Measurements from ENCODE around the gene SFMBT2. TPM values are rescaled to one million over a fixed set of nuclear protein-coding genes. Genes with fewer than 3 reads are reported as not detected.
A peak's percentile ranks its signal among the peaks of the same experiment; 100 is the strongest.

SFMBT2 gene
- total RNA-seq, 1 experiment from 2014 or later: 14.3 TPM

DNA sequence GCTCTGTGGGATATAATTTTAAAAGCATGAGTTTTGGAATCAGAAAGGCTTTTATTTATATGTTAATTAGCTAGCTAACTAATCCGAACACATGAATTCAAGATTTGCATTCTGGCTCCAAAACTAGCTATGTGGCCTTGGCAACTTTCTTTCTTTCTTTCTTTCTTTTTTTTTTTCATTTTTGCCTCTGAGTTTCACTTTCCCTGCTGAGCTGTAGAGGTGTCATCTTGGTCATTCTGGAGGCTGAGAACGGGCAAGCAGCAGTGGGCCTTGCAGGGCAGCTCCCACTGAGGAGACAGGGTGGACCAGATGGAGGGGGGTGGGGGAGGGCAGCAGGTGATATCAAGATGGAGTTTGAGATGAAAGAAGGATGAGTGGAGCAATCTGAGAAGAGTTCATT is 24.8 kb upstream of the SFMBT2 start (continued):
- TF ChIP-seq, protein P1, sequence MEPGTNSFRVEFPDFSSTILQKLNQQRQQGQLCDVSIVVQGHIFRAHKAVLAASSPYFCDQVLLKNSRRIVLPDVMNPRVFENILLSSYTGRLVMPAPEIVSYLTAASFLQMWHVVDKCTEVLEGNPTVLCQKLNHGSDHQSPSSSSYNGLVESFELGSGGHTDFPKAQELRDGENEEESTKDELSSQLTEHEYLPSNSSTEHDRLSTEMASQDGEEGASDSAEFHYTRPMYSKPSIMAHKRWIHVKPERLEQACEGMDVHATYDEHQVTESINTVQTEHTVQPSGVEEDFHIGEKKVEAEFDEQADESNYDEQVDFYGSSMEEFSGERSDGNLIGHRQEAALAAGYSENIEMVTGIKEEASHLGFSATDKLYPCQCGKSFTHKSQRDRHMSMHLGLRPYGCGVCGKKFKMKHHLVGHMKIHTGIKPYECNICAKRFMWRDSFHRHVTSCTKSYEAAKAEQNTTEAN (CRISPR knock-in tag; IDR thresholded peaks at IDR 0.05): no peak

DNA sequence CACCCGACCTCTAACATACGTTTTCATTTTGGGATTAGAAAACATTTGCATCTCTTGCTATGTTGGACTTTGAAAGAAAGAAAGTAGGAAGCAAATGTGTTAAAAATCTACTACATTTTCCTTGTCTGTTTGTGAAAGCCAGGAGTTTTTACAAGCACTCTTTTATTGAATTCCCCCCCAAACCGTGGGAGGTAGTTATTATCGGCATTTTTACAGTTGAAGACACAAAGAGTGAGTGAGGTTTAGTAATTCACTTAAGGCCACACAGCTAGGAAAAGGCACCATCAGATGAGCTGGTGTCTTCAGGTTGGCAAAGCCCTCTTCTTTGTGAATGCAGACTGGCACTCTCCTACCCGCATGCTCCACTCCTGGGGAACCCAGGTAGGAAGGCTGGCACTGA is 23.5 kb upstream of the SFMBT2 start:
- ChIA-PET POLR2A (no interaction called here), CTCF (no interaction called here)
- Mint-ChIP-seq H3K27me3 (ENCODE audit: low read depth) (peaks cover 3% of the 10 kb centered on the region), H3K36me3 (no peaks in the 10 kb centered on the region), H3K27ac (no peak overlapping the region), H3K4me3 (no peak overlapping the region), H3K4me1 (peaks cover 41% of the 10 kb centered on the region), H3K9me3 (no peaks in the 10 kb centered on the region)
- TF ChIP-seq, protein P2, sequence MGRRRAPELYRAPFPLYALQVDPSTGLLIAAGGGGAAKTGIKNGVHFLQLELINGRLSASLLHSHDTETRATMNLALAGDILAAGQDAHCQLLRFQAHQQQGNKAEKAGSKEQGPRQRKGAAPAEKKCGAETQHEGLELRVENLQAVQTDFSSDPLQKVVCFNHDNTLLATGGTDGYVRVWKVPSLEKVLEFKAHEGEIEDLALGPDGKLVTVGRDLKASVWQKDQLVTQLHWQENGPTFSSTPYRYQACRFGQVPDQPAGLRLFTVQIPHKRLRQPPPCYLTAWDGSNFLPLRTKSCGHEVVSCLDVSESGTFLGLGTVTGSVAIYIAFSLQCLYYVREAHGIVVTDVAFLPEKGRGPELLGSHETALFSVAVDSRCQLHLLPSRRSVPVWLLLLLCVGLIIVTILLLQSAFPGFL (CRISPR knock-in tag; IDR thresholded peaks at IDR 0.05; ENCODE audit: borderline replicate concordance): no peak
- TF ChIP-seq CREM (CRISPR knock-in tag; IDR thresholded peaks at IDR 0.05): no peak
- TF ChIP-seq, protein P3, sequence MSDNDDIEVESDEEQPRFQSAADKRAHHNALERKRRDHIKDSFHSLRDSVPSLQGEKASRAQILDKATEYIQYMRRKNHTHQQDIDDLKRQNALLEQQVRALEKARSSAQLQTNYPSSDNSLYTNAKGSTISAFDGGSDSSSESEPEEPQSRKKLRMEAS (CRISPR knock-in tag; IDR thresholded peaks at IDR 0.05): no peak
- no peak for TF ChIP-seq NFATC4 (CRISPR knock-in tag; IDR thresholded peaks at IDR 0.05)
- TF ChIP-seq ZBTB21 (CRISPR knock-in tag; IDR thresholded peaks at IDR 0.05; ENCODE audit: borderline replicate concordance): no peak
- TF ChIP-seq RORB (CRISPR knock-in tag; IDR thresholded peaks at IDR 0.05): no peak
- TF ChIP-seq, protein P4, sequence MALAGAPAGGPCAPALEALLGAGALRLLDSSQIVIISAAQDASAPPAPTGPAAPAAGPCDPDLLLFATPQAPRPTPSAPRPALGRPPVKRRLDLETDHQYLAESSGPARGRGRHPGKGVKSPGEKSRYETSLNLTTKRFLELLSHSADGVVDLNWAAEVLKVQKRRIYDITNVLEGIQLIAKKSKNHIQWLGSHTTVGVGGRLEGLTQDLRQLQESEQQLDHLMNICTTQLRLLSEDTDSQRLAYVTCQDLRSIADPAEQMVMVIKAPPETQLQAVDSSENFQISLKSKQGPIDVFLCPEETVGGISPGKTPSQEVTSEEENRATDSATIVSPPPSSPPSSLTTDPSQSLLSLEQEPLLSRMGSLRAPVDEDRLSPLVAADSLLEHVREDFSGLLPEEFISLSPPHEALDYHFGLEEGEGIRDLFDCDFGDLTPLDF (CRISPR knock-in tag; IDR thresholded peaks at IDR 0.05): no peak
- no peak for TF ChIP-seq SMAD4 (CRISPR knock-in tag; IDR thresholded peaks at IDR 0.05)
- no peak for TF ChIP-seq FOXP1 (CRISPR knock-in tag; IDR thresholded peaks at IDR 0.05; ENCODE audit: borderline replicate concordance)
- no peak for TF ChIP-seq FOXK1 (CRISPR knock-in tag; IDR thresholded peaks at IDR 0.05)
- TF ChIP-seq ESRRA (CRISPR knock-in tag; IDR thresholded peaks at IDR 0.05; ENCODE audit: borderline replicate concordance): no peak
- no peak for TF ChIP-seq SP1 (CRISPR knock-in tag; conservative IDR thresholded peaks at IDR 0.05)
- TF ChIP-seq TCF7 (CRISPR knock-in tag; IDR thresholded peaks at IDR 0.05; ENCODE audit: low read depth): no peak
- no peak for TF ChIP-seq PRRX2 (CRISPR knock-in tag; IDR thresholded peaks at IDR 0.05)
- ATAC-seq (no peak), DNase-seq (ENCODE audit: low spot score) (no peak)

DNA sequence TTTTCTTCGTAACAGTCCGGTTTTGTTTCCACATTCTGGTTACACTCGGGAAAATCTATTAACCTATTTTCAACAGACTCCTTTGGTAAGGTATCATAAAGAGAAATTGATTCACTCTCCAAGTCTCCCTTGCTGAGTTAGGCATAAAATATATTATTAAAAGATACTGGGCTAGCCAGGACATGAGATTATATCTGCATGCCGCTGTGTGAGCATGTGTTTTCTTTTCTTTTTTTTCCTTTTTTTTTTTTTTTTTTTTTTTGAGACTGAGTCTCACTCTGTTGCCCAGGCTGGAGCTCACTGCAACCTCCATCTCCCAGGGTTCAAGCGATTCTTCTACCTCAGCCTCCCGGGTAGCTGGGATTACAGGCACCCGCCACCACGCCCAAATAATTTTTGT is 23.0 kb upstream of the SFMBT2 start:
- ChIA-PET POLR2A (no interaction called here), CTCF (no interaction called here)
- Mint-ChIP-seq H3K27me3 (ENCODE audit: low read depth) (peaks cover 3% of the 10 kb centered on the region), H3K4me3 (peak overlapping the region; percentile 36; the same call in 1 of the 2 replicates), H3K36me3 (no peaks in the 10 kb centered on the region), H3K27ac (no peak overlapping the region), H3K4me1 (peaks cover 46% of the 10 kb centered on the region), H3K9me3 (no peaks in the 10 kb centered on the region)
- TF ChIP-seq TEAD1 (CRISPR knock-in tag; IDR thresholded peaks at IDR 0.05) (no peak), ZNF138 (CRISPR knock-in tag; conservative IDR thresholded peaks at IDR 0.05) (no peak), NR2C2 (CRISPR knock-in tag; IDR thresholded peaks at IDR 0.05) (no peak), SOX15 (CRISPR knock-in tag; IDR thresholded peaks at IDR 0.05) (no peak), SMAD3 (CRISPR knock-in tag; IDR thresholded peaks at IDR 0.05; ENCODE audit: borderline replicate concordance) (no peak), PRRX2 (CRISPR knock-in tag; IDR thresholded peaks at IDR 0.05) (no peak), GRHL2 (CRISPR knock-in tag; IDR thresholded peaks at IDR 0.05; ENCODE audit: insufficient replicate concordance, severe bottlenecking) (no peak), ETV6 (CRISPR knock-in tag; IDR thresholded peaks at IDR 0.05) (no peak), HMGA2 (CRISPR knock-in tag; IDR thresholded peaks at IDR 0.05) (no peak), KAT7 (CRISPR knock-in tag; IDR thresholded peaks at IDR 0.05; ENCODE audit: borderline replicate concordance) (no peak)
- TF ChIP-seq, protein P4 (CRISPR knock-in tag; IDR thresholded peaks at IDR 0.05): no peak
- TF ChIP-seq, protein P5, sequence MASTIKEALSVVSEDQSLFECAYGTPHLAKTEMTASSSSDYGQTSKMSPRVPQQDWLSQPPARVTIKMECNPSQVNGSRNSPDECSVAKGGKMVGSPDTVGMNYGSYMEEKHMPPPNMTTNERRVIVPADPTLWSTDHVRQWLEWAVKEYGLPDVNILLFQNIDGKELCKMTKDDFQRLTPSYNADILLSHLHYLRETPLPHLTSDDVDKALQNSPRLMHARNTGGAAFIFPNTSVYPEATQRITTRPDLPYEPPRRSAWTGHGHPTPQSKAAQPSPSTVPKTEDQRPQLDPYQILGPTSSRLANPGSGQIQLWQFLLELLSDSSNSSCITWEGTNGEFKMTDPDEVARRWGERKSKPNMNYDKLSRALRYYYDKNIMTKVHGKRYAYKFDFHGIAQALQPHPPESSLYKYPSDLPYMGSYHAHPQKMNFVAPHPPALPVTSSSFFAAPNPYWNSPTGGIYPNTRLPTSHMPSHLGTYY (CRISPR knock-in tag; IDR thresholded peaks at IDR 0.05): no peak
- TF ChIP-seq, protein P6, sequence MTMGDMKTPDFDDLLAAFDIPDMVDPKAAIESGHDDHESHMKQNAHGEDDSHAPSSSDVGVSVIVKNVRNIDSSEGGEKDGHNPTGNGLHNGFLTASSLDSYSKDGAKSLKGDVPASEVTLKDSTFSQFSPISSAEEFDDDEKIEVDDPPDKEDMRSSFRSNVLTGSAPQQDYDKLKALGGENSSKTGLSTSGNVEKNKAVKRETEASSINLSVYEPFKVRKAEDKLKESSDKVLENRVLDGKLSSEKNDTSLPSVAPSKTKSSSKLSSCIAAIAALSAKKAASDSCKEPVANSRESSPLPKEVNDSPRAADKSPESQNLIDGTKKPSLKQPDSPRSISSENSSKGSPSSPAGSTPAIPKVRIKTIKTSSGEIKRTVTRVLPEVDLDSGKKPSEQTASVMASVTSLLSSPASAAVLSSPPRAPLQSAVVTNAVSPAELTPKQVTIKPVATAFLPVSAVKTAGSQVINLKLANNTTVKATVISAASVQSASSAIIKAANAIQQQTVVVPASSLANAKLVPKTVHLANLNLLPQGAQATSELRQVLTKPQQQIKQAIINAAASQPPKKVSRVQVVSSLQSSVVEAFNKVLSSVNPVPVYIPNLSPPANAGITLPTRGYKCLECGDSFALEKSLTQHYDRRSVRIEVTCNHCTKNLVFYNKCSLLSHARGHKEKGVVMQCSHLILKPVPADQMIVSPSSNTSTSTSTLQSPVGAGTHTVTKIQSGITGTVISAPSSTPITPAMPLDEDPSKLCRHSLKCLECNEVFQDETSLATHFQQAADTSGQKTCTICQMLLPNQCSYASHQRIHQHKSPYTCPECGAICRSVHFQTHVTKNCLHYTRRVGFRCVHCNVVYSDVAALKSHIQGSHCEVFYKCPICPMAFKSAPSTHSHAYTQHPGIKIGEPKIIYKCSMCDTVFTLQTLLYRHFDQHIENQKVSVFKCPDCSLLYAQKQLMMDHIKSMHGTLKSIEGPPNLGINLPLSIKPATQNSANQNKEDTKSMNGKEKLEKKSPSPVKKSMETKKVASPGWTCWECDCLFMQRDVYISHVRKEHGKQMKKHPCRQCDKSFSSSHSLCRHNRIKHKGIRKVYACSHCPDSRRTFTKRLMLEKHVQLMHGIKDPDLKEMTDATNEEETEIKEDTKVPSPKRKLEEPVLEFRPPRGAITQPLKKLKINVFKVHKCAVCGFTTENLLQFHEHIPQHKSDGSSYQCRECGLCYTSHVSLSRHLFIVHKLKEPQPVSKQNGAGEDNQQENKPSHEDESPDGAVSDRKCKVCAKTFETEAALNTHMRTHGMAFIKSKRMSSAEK (CRISPR knock-in tag; IDR thresholded peaks at IDR 0.05; ENCODE audit: borderline replicate concordance): no peak
- no peak for DNase-seq (ENCODE audit: low spot score)
- no peak for ATAC-seq
